Hepatocyte (in vitro differentiated cells): ENCODE results near the gene MGAT5B.

Source experiments
- EZH2 ChIP-seq: fragments of 200-600 bp; sonication (generic); IDR thresholded peaks from 2 replicates; pipeline ENCODE4 v1.6.1; 2016; ENCODE audit warnings: antibody characterized with exemption, mild to moderate bottlenecking, borderline replicate concordance
- TF ChIP-seq, protein P1 (sequence below): fragments of 200-600 bp; sonication (generic); IDR thresholded peaks from 2 replicates; pipeline ENCODE4 v1.5.1; 2016; ENCODE audit warnings: antibody characterized with exemption, mild to moderate bottlenecking; ENCODE audit not compliant: poor library complexity

DNA sequence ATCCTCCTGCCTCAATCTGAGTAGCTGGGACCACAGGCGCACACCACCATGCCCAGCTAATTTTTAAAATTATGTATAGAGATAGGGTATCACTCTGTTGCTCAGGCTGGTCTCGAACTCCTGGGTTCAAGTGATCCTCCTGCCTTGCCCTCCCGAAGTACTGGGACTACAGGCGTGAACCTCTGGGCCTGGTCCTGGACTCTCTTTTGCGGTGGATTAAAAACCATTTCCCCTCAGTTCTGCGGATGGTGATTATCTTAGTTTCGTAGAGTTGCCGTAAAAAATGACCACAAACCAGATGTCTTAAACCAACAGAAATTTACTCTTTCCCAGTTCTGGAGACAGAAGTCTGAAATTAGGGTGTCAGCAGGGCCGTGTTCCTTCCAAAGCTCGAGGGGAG is 28.8 kb downstream of the MGAT5B start:
- TF ChIP-seq EZH2: no peak
- TF ChIP-seq, protein P1, sequence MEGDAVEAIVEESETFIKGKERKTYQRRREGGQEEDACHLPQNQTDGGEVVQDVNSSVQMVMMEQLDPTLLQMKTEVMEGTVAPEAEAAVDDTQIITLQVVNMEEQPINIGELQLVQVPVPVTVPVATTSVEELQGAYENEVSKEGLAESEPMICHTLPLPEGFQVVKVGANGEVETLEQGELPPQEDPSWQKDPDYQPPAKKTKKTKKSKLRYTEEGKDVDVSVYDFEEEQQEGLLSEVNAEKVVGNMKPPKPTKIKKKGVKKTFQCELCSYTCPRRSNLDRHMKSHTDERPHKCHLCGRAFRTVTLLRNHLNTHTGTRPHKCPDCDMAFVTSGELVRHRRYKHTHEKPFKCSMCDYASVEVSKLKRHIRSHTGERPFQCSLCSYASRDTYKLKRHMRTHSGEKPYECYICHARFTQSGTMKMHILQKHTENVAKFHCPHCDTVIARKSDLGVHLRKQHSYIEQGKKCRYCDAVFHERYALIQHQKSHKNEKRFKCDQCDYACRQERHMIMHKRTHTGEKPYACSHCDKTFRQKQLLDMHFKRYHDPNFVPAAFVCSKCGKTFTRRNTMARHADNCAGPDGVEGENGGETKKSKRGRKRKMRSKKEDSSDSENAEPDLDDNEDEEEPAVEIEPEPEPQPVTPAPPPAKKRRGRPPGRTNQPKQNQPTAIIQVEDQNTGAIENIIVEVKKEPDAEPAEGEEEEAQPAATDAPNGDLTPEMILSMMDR: no peak
